GM21619 (cell line): ENCODE results near the gene PLAGL1.
"Not testable (repeated sequence)": the region's sequence is repeated elsewhere in the genome, so short reads cannot be mapped to it uniquely, and the experiment has no call there.

ENCODE experiments used
- ATAC-seq: cut with Tn5 transposase; IDR thresholded peaks from one replicate; pipeline ENCODE4 v1.9.1; 2021; ENCODE audit not compliant: unreplicated experiment

PLAGL1 gene

DNA sequence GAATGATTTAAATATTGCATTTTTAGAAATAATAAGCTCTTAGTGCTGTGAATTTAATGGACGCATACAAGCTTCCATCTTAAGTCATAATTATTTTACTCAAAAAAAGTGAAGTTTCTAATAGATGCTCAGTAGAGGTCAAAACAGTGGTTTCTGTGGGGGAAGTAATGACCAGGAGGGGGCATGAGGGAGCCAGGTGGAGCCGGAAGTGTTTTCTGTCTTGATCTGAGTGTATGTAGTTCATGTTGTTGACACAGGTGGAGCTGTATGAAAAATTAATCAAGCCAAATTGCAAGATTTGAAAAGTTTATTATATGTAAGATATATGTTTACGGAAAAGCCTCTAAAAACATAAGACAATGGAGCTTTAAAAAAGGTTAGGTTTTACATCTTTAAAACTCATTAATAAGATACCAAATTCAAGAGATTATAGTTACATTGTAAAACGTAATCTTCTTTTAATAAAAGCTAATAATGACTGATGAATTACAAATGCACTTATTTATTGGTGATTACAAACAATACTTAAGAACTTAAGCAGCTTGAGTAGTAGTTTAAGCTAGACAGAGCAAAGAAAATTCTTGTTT is 68.0 kb downstream of the PLAGL1 start:
- peak; percentile 98 for ATAC-seq

DNA sequence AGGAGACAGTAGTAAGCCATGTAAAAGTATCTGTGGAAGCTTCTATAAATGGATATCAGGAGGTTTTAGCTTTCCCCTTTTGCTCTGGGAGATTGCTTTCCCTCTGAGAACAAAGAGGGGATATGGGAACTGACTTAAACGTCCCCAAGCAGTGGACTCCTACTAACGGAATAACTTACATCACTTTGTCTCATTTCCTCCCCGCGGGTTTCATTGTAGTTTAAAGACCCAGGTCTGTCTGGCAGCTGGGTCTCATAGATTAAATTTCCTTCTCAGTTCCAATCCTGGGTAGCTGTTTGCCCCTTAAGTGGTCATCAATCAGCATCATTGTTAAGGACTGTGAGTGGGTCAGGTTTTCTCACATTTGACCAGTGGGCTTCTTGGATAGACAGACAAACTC is 68.7 kb downstream of the PLAGL1 start:
- no peak for ATAC-seq

DNA sequence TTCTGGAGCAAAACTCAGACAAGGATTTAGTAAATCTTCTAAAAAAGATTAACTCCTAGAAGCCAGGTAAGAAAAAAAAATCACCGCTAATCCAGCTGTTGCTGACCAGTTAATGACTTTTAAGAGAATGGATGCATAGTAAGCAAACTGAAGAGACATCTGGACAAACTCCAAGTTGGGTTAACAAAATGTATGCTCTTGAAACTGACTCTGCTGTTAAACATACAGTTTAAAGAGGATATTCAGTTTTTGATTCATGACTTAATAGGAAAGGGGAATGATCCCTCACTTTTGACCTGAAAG is 70.4 kb downstream of the PLAGL1 start:
- ATAC-seq = no peak

DNA sequence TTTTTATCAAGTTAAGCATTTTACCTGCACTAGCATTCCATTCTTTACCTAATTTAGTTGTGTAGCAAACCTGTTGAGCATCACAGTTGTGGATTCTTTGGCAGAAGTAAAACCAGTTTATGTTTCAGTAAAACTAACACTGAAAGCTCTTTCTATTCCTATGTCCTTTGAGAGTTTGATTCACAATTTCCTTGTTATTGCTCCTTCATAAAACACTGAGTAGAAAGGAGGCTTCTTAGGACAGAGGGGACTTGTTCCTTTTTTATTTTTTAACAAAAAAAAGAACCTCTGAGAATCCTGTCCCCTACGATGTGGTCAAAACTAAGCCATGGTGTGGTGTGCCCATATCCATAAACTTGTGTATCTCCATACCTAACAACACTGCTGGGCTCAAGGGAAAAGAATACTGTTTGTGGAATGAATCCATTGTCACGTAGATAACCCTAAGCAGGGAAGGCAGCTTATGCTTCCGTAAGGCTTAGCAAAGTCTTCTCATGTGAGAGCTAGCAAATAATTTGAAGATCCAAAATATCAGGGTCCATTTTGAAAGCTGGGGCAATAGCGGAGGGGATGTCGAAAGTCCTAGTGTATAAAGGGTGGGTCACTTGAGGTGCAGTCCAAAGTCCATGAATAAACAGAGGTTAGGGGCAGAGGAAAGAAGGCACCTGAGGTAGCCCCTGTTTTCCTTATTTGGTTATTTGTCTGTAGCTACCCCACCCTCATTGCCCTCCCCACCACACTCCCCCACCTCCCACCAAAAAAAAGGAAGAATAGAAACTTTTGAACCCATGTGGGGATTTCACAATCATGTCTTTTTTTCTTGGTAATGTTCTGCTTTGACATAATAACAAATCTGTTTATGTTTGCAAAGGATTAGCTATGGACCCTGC is 71.0 kb downstream of the PLAGL1 start:
- no peak for ATAC-seq

DNA sequence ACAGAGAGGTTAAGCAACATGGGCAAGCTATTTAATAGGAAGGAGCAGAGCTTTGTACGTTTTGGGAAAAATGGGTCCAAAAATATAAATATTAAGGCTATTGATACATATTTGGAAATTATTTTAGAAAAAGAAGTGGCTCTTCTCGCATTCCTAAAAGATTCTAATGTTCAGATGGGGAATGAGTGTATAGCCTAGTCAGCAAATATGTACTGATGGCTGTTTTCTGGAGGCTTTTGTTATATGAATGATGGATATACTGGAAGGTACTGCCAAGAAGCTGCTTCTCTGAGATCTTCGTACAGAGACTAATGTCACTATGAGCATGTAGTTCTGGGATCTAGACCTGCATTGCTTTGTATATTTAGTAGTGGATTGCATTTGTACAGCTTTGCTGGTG is 71.7 kb downstream of the PLAGL1 start:
- ATAC-seq = no peak

DNA sequence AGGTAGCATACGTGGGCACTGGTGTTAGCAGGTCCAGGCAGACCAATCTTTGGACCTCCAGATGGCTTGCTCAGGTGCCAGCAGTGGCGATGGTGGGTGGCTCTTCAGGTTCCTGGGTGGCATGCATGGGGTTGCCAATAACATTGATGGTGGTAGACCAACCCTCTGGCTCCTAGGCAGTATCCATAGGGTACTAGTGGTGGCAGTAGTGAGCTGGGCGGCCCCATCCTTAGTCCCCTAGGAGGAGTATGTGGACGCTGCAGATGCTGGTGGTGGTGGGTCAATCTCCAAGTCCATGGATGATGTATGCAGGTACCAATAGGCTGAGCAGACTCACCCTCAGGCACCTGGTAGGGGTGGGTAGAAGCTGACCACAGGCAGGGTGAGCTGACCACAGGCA is 73.2 kb downstream of the PLAGL1 start:
- no peak for ATAC-seq

DNA sequence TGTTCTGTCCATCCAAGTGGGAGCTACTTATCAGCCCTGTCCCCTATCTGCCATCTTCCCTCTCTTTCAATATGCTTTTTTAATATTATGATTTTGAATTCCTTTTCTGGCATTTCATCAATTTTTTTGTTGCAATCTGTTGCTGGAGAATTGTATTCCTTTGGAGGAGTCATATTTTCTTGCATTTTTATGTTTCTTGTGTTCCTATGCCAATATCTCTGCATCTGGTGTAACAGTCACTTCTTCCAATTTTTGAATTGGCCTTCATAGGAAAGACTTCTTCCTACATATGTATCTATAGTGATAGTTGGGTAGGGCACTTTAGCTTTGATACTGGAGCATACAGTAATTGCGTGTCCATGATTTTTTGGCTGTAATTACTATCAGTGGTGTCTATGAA is 73.7 kb downstream of the PLAGL1 start:
- no peak for ATAC-seq

DNA sequence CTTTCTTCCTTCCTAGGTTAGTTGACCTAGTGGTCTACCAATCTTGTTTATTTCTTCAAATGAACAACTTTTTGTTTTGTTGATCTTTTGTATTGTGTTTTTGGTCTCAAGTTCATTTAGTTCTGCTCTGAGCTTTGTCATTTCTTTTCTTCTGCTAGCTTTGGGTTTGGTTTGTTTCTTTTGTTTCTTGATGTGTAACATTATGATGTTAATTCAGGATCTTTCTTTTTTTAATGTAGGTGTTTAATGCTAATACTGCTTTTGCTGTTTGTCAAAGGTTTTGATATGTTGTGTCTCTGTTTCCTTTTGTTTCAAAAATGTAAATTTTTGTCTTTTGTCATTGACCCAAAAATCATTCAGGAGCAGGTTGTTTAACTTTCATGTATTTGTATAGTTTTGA is 78.1 kb downstream of the PLAGL1 start:
- ATAC-seq = no peak

DNA sequence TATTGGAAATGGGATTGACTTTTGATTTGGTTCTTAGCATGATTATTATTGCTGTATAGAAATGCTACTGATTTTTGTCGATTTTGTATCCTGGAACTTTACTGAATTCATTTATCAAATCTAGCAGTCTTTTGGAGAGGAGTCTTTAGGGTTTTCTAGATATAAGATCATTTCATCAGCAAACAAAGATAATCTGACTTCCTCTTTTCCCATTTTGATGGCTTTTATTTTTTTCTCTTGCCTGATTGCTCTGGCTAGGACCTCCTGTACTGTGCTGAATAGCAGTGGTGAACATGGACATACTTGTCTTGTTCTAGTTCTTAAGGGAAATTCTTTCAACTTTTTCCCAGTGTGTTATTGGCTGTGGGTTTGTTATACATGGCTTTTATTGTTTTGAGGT is 79.2 kb downstream of the PLAGL1 start:
- ATAC-seq = no peak

DNA sequence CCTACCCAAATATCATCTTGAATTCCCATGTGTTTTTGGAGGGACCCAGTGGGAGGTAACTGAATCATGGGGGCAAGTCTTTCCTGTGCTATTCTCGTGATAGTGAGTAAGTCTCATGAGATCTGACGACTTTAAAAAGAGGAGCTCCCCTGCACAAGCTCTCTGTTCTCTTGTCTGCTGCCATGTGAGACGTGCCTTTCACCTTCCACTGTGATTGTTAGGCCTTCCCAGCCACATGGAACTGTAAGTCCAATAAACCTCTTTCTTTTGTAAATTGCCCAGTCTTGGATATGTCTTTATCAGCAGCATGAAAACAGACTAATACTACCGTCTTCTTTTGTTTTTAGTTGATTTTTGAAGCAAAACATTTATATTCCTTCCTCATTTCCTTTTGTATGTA is 91.0 kb downstream of the PLAGL1 start:
- not testable (repeated sequence) for ATAC-seq

DNA sequence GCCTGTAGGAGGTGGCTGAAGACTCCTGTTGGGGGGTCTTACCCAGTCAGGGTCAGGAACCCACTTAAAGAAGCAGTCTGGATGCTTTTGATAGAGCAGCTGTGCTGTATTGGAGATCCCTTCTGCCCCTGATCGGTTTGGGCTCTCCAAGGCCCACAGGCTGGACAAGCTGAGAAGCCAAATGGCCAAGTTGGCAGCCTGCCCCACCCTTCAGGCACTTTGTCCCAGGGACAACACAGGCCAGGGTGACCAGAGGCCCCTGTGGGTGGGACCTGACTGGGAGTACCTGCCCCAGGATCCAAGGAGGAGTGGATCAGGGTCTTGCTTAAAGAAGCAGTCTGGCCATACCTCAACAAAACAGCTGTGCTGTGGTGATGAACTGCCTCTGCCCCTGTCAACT is 95.4 kb downstream of the PLAGL1 start:
- no peak for ATAC-seq

DNA sequence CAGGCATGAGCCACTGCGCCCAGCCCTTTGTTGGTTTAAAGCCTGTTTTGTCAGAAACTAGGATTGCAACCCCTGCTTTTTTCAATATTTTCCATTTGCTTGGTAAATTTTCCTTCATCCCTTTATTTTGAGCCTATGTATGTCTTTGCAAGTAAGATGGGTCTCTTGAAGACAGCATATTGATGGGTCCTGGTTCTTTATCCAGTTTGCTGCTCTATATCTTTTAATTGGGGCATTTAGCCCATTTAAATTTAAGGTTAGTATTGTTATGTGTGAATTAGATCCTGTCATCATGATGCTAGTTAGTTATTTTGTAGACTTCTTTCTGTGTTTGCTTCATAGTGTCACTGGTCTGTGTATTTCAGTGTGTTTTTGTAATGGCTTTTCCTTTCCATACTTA is 97.0 kb downstream of the PLAGL1 start:
- no peak for ATAC-seq

DNA sequence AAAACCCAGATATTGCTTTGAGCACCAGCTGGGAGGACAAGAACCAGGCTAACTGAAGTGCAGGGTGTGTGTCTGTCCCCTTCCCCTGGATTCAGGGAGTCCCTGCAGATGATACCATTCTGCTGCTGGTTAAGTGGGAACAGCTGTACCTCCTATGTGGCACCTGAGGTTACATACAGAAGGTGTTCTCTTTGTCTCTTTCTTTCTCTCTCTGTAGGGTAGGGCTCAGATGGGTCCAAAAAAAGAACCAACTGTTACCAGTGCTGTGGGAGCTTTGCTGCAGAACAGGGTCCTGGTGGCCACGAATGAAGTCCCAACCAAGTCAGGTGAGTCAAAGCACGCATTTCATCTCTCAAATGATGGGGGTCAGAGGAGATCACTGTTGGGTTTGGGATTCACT is 105.2 kb downstream of the PLAGL1 start:
- no peak for ATAC-seq

DNA sequence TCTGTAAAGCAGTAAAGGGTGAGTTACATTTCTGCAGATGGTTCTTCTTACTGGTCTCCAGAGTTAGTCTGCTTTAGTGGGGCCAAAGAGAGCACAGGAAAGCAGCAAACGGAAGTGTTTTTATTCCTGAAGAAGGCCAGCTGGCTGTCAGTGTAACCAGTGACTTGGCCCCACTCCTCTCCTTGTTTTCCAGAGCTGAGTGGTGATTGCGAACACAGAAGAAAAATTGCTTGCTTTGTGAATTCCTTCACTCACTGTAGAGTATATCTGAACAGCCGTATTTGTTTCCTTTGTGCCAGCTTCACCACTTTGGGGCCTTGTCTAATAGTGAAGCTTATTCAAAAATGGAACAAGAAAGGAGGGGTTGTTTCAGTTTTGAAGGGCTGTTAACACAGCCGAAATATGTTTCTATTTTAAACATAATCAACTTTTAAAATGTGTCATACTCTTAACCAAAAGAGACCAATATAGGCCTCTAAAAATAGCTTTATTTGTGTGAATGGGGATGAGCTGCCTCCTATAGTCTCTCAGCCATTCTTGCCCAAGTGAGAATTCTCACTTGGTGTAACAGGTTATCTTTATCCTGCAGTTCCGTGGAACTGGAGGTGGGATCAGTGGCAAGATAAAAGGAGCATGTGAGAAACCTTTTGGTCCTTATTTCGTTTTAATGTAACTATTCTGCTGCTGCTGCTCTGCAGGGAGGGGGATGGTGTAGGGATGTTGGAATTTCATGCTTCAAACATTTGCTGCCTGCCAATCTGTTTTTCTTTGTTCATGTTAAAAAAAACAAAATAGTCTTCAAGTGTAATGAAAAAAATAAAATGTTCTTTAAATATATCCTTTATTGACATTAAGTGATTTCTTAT is 105.9 kb downstream of the PLAGL1 start:
- peak; percentile 98 for ATAC-seq

DNA sequence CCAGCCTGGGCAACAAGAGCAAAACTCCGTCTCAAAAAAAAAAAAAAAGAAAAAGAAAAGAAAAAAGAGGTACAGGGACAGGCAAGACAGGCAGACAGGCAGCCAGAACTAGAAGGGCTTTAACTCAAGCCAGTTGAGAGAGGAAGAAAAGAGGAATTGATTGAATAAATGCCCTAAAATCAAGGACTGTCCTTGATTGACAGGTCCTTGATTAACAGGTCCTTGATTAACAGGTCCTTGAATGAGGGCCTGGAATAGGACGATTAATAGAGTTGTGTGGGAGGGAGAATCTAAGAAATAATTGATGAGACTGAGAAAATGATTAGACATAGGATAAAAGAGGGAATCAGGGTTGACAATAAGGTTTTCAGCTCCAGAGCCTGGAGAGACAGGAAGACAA is 107.7 kb downstream of the PLAGL1 start:
- no peak for ATAC-seq

DNA sequence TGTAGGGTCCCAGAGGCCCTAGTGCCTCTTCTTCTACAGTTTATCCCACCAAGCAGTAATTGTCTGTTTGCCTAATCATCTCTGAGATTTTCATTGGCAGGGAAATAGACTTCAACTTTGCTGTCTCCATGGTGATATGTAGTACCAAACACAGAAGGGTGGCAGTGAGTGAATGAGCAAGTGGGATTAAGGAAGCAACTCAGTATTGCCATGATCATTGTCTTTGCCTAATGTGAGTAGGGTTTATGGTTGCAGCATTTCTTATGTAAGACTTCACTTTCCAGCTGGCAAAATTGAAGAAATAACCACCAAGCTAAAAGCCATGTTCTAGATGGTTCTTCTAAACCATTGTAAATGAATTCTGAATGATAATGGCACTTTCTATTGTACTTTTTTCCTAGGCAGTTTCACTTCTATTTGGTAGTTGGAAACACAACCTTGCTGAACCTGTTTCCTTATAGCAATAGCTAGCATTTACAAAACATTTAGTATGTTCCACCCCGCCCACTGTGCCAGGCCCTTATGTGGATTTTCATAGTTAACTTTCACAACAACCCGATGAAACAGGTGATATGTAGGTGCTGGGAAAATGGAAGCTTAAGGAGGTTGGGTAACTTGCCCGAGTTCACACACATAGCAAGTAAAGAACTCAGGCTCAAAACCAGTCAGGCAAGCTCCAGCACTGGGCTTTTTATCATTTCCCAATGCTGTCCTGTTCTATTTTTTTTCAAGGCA is 111.8 kb downstream of the PLAGL1 start:
- no peak for ATAC-seq

DNA sequence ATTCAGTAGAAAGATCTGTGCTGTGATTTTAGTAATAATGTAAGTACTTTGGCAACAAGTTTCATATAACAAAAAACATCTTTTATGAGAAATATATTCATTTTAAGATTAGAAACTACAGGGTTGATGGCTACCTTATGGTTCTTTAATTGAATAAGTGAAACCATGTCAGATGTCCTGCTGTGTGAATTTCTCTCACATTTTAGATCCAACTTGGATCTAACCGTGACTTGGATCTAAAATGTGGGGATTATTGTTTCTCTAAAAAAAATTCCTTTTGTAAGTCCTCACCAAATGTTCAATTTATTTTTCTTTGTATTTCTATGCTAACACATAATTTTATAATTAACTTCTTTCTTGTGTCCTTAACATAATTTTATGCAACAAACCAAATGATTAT is 113.4 kb downstream of the PLAGL1 start:
- no peak for ATAC-seq
